Upper lobe of left lung (tissue), 6 donors: ENCODE measurements around the gene POR. TPM values are rescaled to one million over a fixed set of nuclear protein-coding genes. Genes with fewer than 3 reads are reported as not detected.
"Not testable (repeated sequence)": the region's sequence is repeated elsewhere in the genome, so short reads cannot be mapped to it uniquely, and the experiment has no call there.

Source experiments
- ATAC-seq, 2 donors: fragments of 200-7000 bp; cut with Tn5 transposase; one replicate each; pipeline ENCODE4 v1.9.1; 2022; ENCODE audit warnings: mild to moderate bottlenecking in 2 of 2, moderate library complexity in 2 of 2; ENCODE audit not compliant: low FRiP score in 2 of 2
- DNase-seq, 2 donors: peaks; one replicate each; pipeline ENCODE4 v3.0.0-alpha.2; 2019 to 2020
- H3K27ac ChIP-seq, 4 donors: fragments of 200-600 bp; sonication (generic); one replicate each; pipeline ENCODE4 v1.5.1; 2016 to 2019
- H3K27me3 ChIP-seq, 4 donors: fragments of 200-600 bp; sonication (generic); one replicate each; pipeline ENCODE4 v1.5.1; 2017 to 2019
- H3K36me3 ChIP-seq, 4 donors: fragments of 200-600 bp; sonication (generic); one replicate each; pipeline ENCODE4 v1.5.1; 2016 to 2019
- H3K4me1 ChIP-seq, 4 donors: fragments of 200-600 bp; sonication (generic); one replicate each; pipeline ENCODE4 v1.5.1; 2018 to 2019
- H3K4me3 ChIP-seq, 4 donors: fragments of 200-600 bp; sonication (generic); one replicate each; pipeline ENCODE4 v1.5.1; 2017 to 2019; ENCODE audit warnings: mild to moderate bottlenecking in 2 of 4, moderate library complexity in 1 of 4
- H3K9me3 ChIP-seq, 4 donors: fragments of 200-600 bp; sonication (generic); one replicate each; pipeline ENCODE4 v1.5.1; 2018 to 2019
- CTCF ChIP-seq, 6 experiments: fragments of 450-650 bp in 4 of 6; fragments of 200-600 bp in 2 of 6; sonication (generic) in 2 of 6; IDR thresholded peaks; one replicate each; pipeline ENCODE4 v1.5.1; 2016 to 2019; ENCODE audit warnings: antibody characterized with exemption in 6 of 6
- EP300 ChIP-seq, 4 donors: sonication (generic); formaldehyde crosslinking; IDR thresholded peaks; one replicate each; pipeline ENCODE4 v1.5.1; 2017; ENCODE audit warnings: antibody characterized with exemption in 4 of 4, control low read depth in 2 of 4
- POLR2A ChIP-seq, 4 donors: fragments of 450-650 bp; IDR thresholded peaks; one replicate each; pipeline ENCODE4 v1.5.1; 2016 to 2017; ENCODE audit warnings: antibody characterized with exemption in 4 of 4, mild to moderate bottlenecking in 2 of 4
- POLR2AphosphoS5 ChIP-seq, 2 donors: sonication (generic); formaldehyde crosslinking; IDR thresholded peaks; one replicate each; pipeline ENCODE4 v1.5.1; 2017; ENCODE audit warnings: antibody characterized with exemption in 2 of 2
- WGBS, 2 donors: methylation state at CpG; one replicate each; pipeline ENCODE4 v1.1.5; 2017 to 2018; 5-methylcytosine and 5-hydroxymethylcytosine counted together
- total RNA-seq, 6 donors: library from RNA; depleted of rRNA in 4 of 6; stranded (reverse); fragments of >200 nt in 4 of 6; gene quantifications; one replicate each; pipeline versions ENCODE4 v1.1.0 to v1.2.1, GENCODE V29; 2016 to 2021
- donor health status: DM: no; HTN: no; CAD: no; lungs with moderate emphysema.
- donor health status: DM: no; HTN: yes; CAD: no; lungs with severe emphysema.

Gene POR
- total RNA-seq, 6 donors from 2014 or later = 107 to 257 (median 194) TPM

DNA sequence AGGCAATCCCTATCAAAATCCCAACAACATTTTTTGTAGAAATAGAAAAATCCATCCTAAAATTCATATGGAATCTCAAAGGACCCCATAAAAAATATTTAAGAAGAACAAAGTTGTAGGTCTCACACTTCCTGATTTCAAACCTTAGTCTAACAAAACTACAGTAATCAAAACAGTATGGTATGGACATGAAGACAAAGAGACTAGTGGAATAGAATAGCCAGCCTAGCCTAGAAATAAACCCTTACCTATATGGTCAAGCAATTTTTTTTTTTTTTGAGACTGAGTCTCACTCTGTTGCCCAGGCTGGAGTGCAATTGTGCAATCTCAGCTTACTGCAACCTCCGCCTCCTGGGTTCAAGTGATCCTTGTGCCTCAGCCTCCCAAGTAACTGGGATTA is 83.1 kb downstream of the POR start:
- Histone ChIP-seq H3K4me3 (no peak overlapping the region), H3K36me3 (peaks cover 0 to 14% (median 4%) of the 10 kb centered on the region in 4 donors), H3K27ac (no peak overlapping the region), H3K27me3 (no peaks in the 10 kb centered on the region), H3K9me3 (no peaks in the 10 kb centered on the region), H3K4me1 (peaks cover 11 to 20% (median 14%) of the 10 kb centered on the region in 4 donors)
- DNase-seq (no peak), ATAC-seq (no peak)
- WGBS, 2 donors = 100% methylated on average over 1 of the region's 1 CpG
- TF ChIP-seq POLR2A (IDR thresholded peaks at IDR 0.05) (no peak), CTCF (IDR thresholded peaks at IDR 0.05) (no peak), POLR2AphosphoS5 (IDR thresholded peaks at IDR 0.05) (no peak), EP300 (IDR thresholded peaks at IDR 0.05) (no peak)

GRCh38 chr7:76000566-76000965 is 85.6 kb downstream of the POR start:
- no peak for DNase-seq
- Histone ChIP-seq H3K27ac (no peak overlapping the region), H3K27me3 (no peaks in the 10 kb centered on the region), H3K4me3 (no peak overlapping the region), H3K36me3 (peaks cover 2 to 36% (median 20%) of the 10 kb centered on the region in 4 donors), H3K4me1 (no peaks in the 10 kb centered on the region), H3K9me3 (no peaks in the 10 kb centered on the region)
- WGBS, 2 donors = 89 to 98% methylated on average over 7 to 11 of the region's 11 CpGs
- ATAC-seq = peak in 1 of 2 donors; percentile 18
- TF ChIP-seq EP300 (IDR thresholded peaks at IDR 0.05) = no peak
- TF ChIP-seq POLR2A (IDR thresholded peaks at IDR 0.05) = no peak
- no peak for TF ChIP-seq CTCF (IDR thresholded peaks at IDR 0.05)
- no peak for TF ChIP-seq POLR2AphosphoS5 (IDR thresholded peaks at IDR 0.05)

GRCh38 chr7:76002139-76002538 is 87.2 kb downstream of the POR start:
- Histone ChIP-seq H3K4me1 (no peaks in the 10 kb centered on the region), H3K4me3 (no peak overlapping the region), H3K36me3 (peaks cover 2 to 39% (median 22%) of the 10 kb centered on the region in 4 donors), H3K27me3 (no peaks in the 10 kb centered on the region), H3K9me3 (no peaks in the 10 kb centered on the region), H3K27ac (no peak overlapping the region)
- ATAC-seq = no peak
- DNase-seq = no peak
- WGBS, 2 donors = 88 to 89% methylated on average over 6 of the region's 6 CpGs
- TF ChIP-seq CTCF (IDR thresholded peaks at IDR 0.05) (no peak), EP300 (IDR thresholded peaks at IDR 0.05) (no peak), POLR2AphosphoS5 (IDR thresholded peaks at IDR 0.05) (no peak), POLR2A (IDR thresholded peaks at IDR 0.05) (no peak)

DNA sequence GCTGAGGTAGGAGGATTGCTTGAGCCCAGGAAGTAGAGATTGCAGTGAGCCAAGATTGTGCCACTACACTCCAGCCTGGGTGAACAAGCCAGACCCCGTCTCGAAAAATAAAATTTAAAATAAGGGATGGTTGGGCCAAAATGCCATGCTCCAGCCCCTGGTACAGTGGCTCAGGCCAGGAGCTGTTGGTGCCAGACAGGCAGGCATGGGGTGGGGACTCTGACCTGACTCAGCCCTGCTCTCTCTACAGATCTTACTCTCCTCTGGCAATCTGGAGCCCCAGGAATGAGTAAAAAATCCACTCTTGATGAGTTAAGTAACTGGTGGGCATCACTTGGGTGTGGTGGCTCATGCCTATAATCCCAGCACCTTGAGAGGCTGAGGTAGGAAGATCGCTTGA is 87.9 kb downstream of the POR start:
- DNase-seq (no peak), ATAC-seq (no peak)
- no peak overlapping the region for H3K27ac ChIP-seq
- no peak for TF ChIP-seq EP300 (IDR thresholded peaks at IDR 0.05)
- TF ChIP-seq CTCF (IDR thresholded peaks at IDR 0.05) = no peak
- H3K4me1 ChIP-seq = no peaks in the 10 kb centered on the region
- 96 to 100% methylated on average over 3 of the region's 3 CpGs for WGBS, 2 donors
- no peaks in the 10 kb centered on the region for H3K9me3 ChIP-seq
- H3K36me3 ChIP-seq = peaks cover 2 to 39% (median 22%) of the 10 kb centered on the region in 4 donors
- no peaks in the 10 kb centered on the region for H3K27me3 ChIP-seq
- H3K4me3 ChIP-seq = no peak overlapping the region

DNA sequence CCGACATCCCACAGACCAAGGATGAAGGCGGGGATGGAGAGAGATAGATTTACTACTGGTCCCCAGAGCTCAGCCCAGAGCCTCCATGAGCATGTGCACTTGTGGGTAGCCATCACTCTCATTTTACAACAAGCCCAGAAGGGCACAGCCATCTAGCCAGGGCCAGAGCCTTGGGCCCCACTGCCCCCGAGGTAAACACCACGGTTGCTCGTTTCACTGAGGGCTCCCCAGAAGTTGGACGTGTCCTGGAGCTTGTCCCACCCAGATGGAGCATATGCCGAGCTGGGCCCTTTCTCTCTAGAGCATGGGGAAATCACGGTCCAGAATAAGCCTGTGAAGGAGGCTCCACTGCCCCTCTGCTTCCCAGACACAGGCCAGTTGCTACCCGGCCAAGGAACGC is 88.4 kb downstream of the POR start:
- no peak for TF ChIP-seq CTCF (IDR thresholded peaks at IDR 0.05)
- no peak for TF ChIP-seq POLR2A (IDR thresholded peaks at IDR 0.05)
- TF ChIP-seq POLR2AphosphoS5 (IDR thresholded peaks at IDR 0.05) = no peak
- TF ChIP-seq EP300 (IDR thresholded peaks at IDR 0.05) = no peak
- Histone ChIP-seq H3K27me3 (no peaks in the 10 kb centered on the region), H3K36me3 (peaks cover 2 to 39% (median 22%) of the 10 kb centered on the region in 4 donors), H3K4me3 (no peak overlapping the region), H3K4me1 (peaks cover 1 to 3% (median 2%) of the 10 kb centered on the region in 4 donors), H3K27ac (no peak overlapping the region), H3K9me3 (no peaks in the 10 kb centered on the region)
- no peak for ATAC-seq
- DNase-seq = no peak
- WGBS, 2 donors = 92 to 97% methylated on average over 8 to 10 of the region's 10 CpGs

GRCh38 chr7:76005004-76005403 is 90.0 kb downstream of the POR start:
- not testable (repeated sequence) for H3K27ac ChIP-seq, ATAC-seq, H3K4me3 ChIP-seq, H3K27me3 ChIP-seq, DNase-seq, H3K9me3 ChIP-seq
- Histone ChIP-seq H3K4me1 (peaks cover 8 to 18% (median 16%) of the 10 kb centered on the region in 4 donors), H3K36me3 (peaks cover 2 to 39% (median 22%) of the 10 kb centered on the region in 4 donors)
- WGBS, 2 donors = 95 to 96% methylated on average over 4 of the region's 4 CpGs
